CD4-positive, alpha-beta T cell (primary cell): ENCODE data around the gene ANKRD1. TPM values are rescaled to one million over a fixed set of nuclear protein-coding genes. Genes with fewer than 3 reads are reported as not detected.

Source experiments
- ATAC-seq: fragments of 200-7000 bp; cut with Tn5 transposase; one replicate; pipeline ENCODE4 v1.10.0; 2022; ENCODE audit warnings: mild to moderate bottlenecking; ENCODE audit not compliant: poor library complexity
- CTCF ChIA-PET: fragments of 350-600 bp; sonication (Branson Sonifier 250); formaldehyde crosslinking; loops from one replicate; lab custom pipeline; 2021; ENCODE audit warnings: antibody characterized with exemption, inconsistent platforms; lab: Charles Lee
- POLR2A ChIA-PET: fragments of 350-600 bp; sonication (Branson Sonifier 250); formaldehyde crosslinking; loops from one replicate; lab custom pipeline; 2021; ENCODE audit warnings: antibody characterized with exemption, inconsistent platforms; lab: Charles Lee
- DNase-seq, 14 experiments: peaks; one replicate each; pipeline ENCODE4 v3.0.0-alpha.2; 2013 to 2020; ENCODE audit warnings: mixed read lengths in 2 of 14
- H3K27ac ChIP-seq, 2 donors: one replicate each; pipeline versions ENCODE4 v1.5.1 to v1.7.0; 2013; ENCODE audit warnings: low read length in 2 of 2, low read depth in 1 of 2, mild to moderate bottlenecking in 1 of 2
- H3K27me3 ChIP-seq, 2 experiments: 1 replicate in 1 of 2; 2 replicates in 1 of 2; pipeline versions ENCODE4 v1.6.1 to v1.7.0; 2013; ENCODE audit warnings: low read length in 2 of 2, control low read depth in 1 of 2, mild to moderate bottlenecking in 1 of 2, moderate library complexity in 1 of 2; ENCODE audit not compliant: insufficient read depth in 2 of 2, control insufficient read depth in 1 of 2
- H3K36me3 ChIP-seq: one replicate; pipeline ENCODE4 v1.6.1; 2013; ENCODE audit warnings: low read length, control low read depth; ENCODE audit not compliant: insufficient read depth
- H3K4me1 ChIP-seq: one replicate; pipeline ENCODE4 v1.6.1; 2013; ENCODE audit warnings: low read length, control low read depth; ENCODE audit not compliant: insufficient read depth
- H3K4me3 ChIP-seq: one replicate; pipeline ENCODE4 v1.5.1; 2013; ENCODE audit warnings: mild to moderate bottlenecking, low read length, moderate library complexity
- H3K9me3 ChIP-seq, 2 experiments: 1 replicate in 1 of 2; 2 replicates in 1 of 2; pipeline versions ENCODE4 v1.6.1 to v1.7.0; 2013; ENCODE audit warnings: low read length in 2 of 2, mild to moderate bottlenecking in 2 of 2, control low read depth in 1 of 2, moderate library complexity in 1 of 2; ENCODE audit not compliant: control insufficient read depth in 1 of 2, insufficient read depth in 1 of 2
- H3K27ac Mint-ChIP-seq: one replicate; pipeline ENCODE4 v1.8.0; 2020; ENCODE audit warnings: mixed read lengths
- H3K27me3 Mint-ChIP-seq: one replicate; pipeline ENCODE4 v1.8.0; 2021; ENCODE audit warnings: mixed read lengths
- H3K36me3 Mint-ChIP-seq: one replicate; pipeline ENCODE4 v1.8.0; 2021; ENCODE audit warnings: low read depth, mixed read lengths
- H3K4me1 Mint-ChIP-seq: one replicate; pipeline ENCODE4 v1.8.0; 2021; ENCODE audit warnings: low read depth, mixed read lengths
- H3K4me3 Mint-ChIP-seq: one replicate; pipeline ENCODE4 v1.8.0; 2020; ENCODE audit warnings: mild to moderate bottlenecking, mixed read lengths
- H3K9me3 Mint-ChIP-seq: one replicate; pipeline ENCODE4 v1.8.0; 2020; ENCODE audit warnings: mixed read lengths
- CTCF ChIP-seq: fragments of 200-600 bp; IDR thresholded peaks from one replicate; pipeline ENCODE4 v1.8.0; 2022; ENCODE audit warnings: antibody characterized with exemption, mild to moderate bottlenecking
- intact Hi-C, 2 experiments: fragments of 100-400 bp; cut with DNase I in 1 of 2; cut with micrococcal nuclease in 1 of 2; formaldehyde crosslinking; loops; one replicate each; pipeline versions ENCODE4 v1.15.1 to v1.9.0; 2023 to 2025; cut with DNase I, micrococcal nuclease
- total RNA-seq, 174 experiments: library from RNA in 2 of 174; stranded (reverse) in 2 of 174; gene quantifications; one replicate each; pipeline ENCODE4 v1.2.3 and lab custom pipeline; 2021 to 2026

Gene ANKRD1
- total RNA-seq, 2 experiments from 2014 or later, result not detected

- ATAC-seq, result no peak
- peaks cover 4 to 11% of the 10 kb centered on the region in 2 experiments for H3K27me3 ChIP-seq
- Mint-ChIP-seq H3K4me3 (no peak overlapping the region), H3K4me1 (no peaks in the 10 kb centered on the region), H3K27me3 (peaks cover 13% of the 10 kb centered on the region), H3K36me3 (no peaks in the 10 kb centered on the region), H3K27ac (no peak overlapping the region), H3K9me3 (no peaks in the 10 kb centered on the region)
- no peaks in the 10 kb centered on the region for H3K9me3 ChIP-seq
- H3K27ac ChIP-seq, result no peak overlapping the region
- TF ChIP-seq CTCF, result no peak
- DNase-seq, result no peak
- CTCF ChIA-PET, result no interaction called here
- no peaks in the 10 kb centered on the region for H3K36me3 ChIP-seq
- POLR2A ChIA-PET, result no interaction called here
- no peaks in the 10 kb centered on the region for H3K4me1 ChIP-seq
- intact Hi-C loops, result no loop called here
- H3K4me3 ChIP-seq, result no peak overlapping the region
Measured at GRCh38 chr10:90921906-90922305, 1.0 kb upstream of the ANKRD1 start.

GRCh38 chr10:90919683-90920574, 958 bp downstream of the ANKRD1 start:
- ATAC-seq, result no peak
- intact Hi-C loops, result loop anchor here in 1 of 2 experiments (10.0 kb wide), 1 partner anchor 155 kb away; no protein-coding TSS in a partner anchor
- H3K4me1 ChIP-seq, result no peaks in the 10 kb centered on the region
- no peak overlapping the region for H3K27ac ChIP-seq
- H3K9me3 Mint-ChIP-seq, result no peaks in the 10 kb centered on the region
- no peak overlapping the region for H3K27ac Mint-ChIP-seq
- H3K27me3 Mint-ChIP-seq, result peaks cover 13% of the 10 kb centered on the region
- ChIA-PET CTCF (interaction anchor here (0.9 to 1.8 kb wide), 2 partner anchors 8 to 379 kb away, joined by 3 to 6 read pairs; no protein-coding TSS in a partner anchor), POLR2A (interaction anchor here (0.6 kb wide), 1 partner anchor 29 kb away, joined by 3 read pairs; no protein-coding TSS in a partner anchor)
- no peak for DNase-seq
- no peaks in the 10 kb centered on the region for H3K36me3 ChIP-seq
- no peak overlapping the region for H3K4me3 Mint-ChIP-seq
- H3K4me3 ChIP-seq, result no peak overlapping the region
- no peaks in the 10 kb centered on the region for H3K9me3 ChIP-seq
- TF ChIP-seq CTCF, result no peak
- H3K36me3 Mint-ChIP-seq, result no peaks in the 10 kb centered on the region
- peaks cover 4 to 11% of the 10 kb centered on the region in 2 experiments for H3K27me3 ChIP-seq
- no peaks in the 10 kb centered on the region for H3K4me1 Mint-ChIP-seq

- H3K27me3 Mint-ChIP-seq, result peaks cover 4% of the 10 kb centered on the region
- no peaks in the 10 kb centered on the region for H3K4me1 ChIP-seq
- peaks cover 4 to 8% of the 10 kb centered on the region in 2 experiments for H3K27me3 ChIP-seq
- ATAC-seq (no peak), DNase-seq (no peak)
- TF ChIP-seq CTCF, result no peak
- H3K36me3 ChIP-seq, result no peaks in the 10 kb centered on the region
- H3K4me3 Mint-ChIP-seq, result no peak overlapping the region
- no peaks in the 10 kb centered on the region for H3K4me1 Mint-ChIP-seq
- POLR2A ChIA-PET, result no interaction called here
- intact Hi-C loops, result loop anchor here in 1 of 2 experiments (10.0 kb wide), 1 partner anchor 157 kb away; no protein-coding TSS in a partner anchor
- H3K9me3 ChIP-seq, result no peaks in the 10 kb centered on the region
- no peaks in the 10 kb centered on the region for H3K9me3 Mint-ChIP-seq
- no peak overlapping the region for H3K4me3 ChIP-seq
- H3K27ac ChIP-seq, result no peak overlapping the region
- H3K36me3 Mint-ChIP-seq, result no peaks in the 10 kb centered on the region
- CTCF ChIA-PET, result interaction anchor here (1.1 kb wide), 1 partner anchor 46 kb away, joined by 3 read pairs; the partner anchor contains the start of gene RPP30
- no peak overlapping the region for H3K27ac Mint-ChIP-seq
Measured at GRCh38 chr10:90917968-90918318, 2.9 kb downstream of the ANKRD1 start.
